OCI-LY7 (cell line): ENCODE data around the gene QSOX1. TPM values are rescaled to one million over a fixed set of nuclear protein-coding genes. Genes with fewer than 3 reads are reported as not detected.

Source experiments
- BruUV-seq: library from RNA; stranded (reverse); fragments of 400-500 nt; replicated peaks from 2 replicates; lab custom pipeline; 2021; lab: Mats Ljungman, UMichigan
- CTCF ChIA-PET: fragments of 300-600 bp; sonication (Branson Sonifier 250); formaldehyde crosslinking; loops from one replicate; lab custom pipeline; 2022; ENCODE audit warnings: antibody characterized with exemption; ENCODE audit not compliant: unreplicated experiment; lab: Charles Lee
- POLR2A ChIA-PET: fragments of 300-600 bp; sonication (Branson Sonifier 250); formaldehyde crosslinking; loops from one replicate; lab custom pipeline; 2022; ENCODE audit warnings: antibody characterized with exemption; lab: Charles Lee
- DNase-seq: peaks from one replicate; pipeline ENCODE4 v3.0.0-alpha.2; 2015; ENCODE audit warnings: low spot score
- H2AFZ ChIP-seq: fragments of 200-600 bp; sonication (generic), shearing (Covaris generic); 2 replicates; pipeline ENCODE4 v1.6.1; 2014; ENCODE audit warnings: mild to moderate bottlenecking, antibody characterized with exemption, low read length, moderate library complexity
- H3K27ac ChIP-seq: fragments of 200-600 bp; sonication (generic); 2 replicates; pipeline ENCODE4 v1.5.1; 2014; ENCODE audit warnings: mixed run types, low read depth, mild to moderate bottlenecking, moderate library complexity, low read length, inconsistent platforms; ENCODE audit not compliant: poor library complexity, severe bottlenecking
- H3K36me3 ChIP-seq: fragments of 200-600 bp; sonication (generic); 2 replicates; pipeline ENCODE4 v1.6.1; 2014; ENCODE audit warnings: mild to moderate bottlenecking, antibody characterized with exemption, low read length, moderate library complexity, mixed read lengths; ENCODE audit not compliant: insufficient read depth
- H3K4me1 ChIP-seq: fragments of 200-600 bp; sonication (generic); 2 replicates; pipeline ENCODE4 v1.5.1; 2014; ENCODE audit warnings: mild to moderate bottlenecking, low read length; ENCODE audit not compliant: insufficient read depth, poor library complexity, severe bottlenecking
- H3K4me2 ChIP-seq: fragments of 200-600 bp; sonication (generic); 2 replicates; pipeline ENCODE4 v1.6.1; 2014; ENCODE audit warnings: mild to moderate bottlenecking, low read length
- H3K4me3 ChIP-seq: fragments of 200-600 bp; sonication (generic); 2 replicates; pipeline ENCODE4 v1.5.1; 2014; ENCODE audit warnings: mild to moderate bottlenecking, low read depth, low read length; ENCODE audit not compliant: poor library complexity, severe bottlenecking
- H3K79me2 ChIP-seq: fragments of 200-600 bp; sonication (generic); 2 replicates; pipeline ENCODE4 v1.6.1; 2016; ENCODE audit warnings: low read depth, mild to moderate bottlenecking, low read length, moderate library complexity, mixed read lengths; ENCODE audit not compliant: insufficient read depth
- H3K9me2 ChIP-seq: fragments of 200-600 bp; sonication (generic); 2 replicates; pipeline ENCODE4 v1.6.1; 2016; ENCODE audit warnings: mild to moderate bottlenecking, low read length, mixed read lengths; ENCODE audit not compliant: insufficient read depth
- H3K9me3 ChIP-seq: fragments of 200-600 bp; sonication (generic); 2 replicates; pipeline ENCODE4 v1.6.1; 2014; ENCODE audit warnings: mild to moderate bottlenecking, mixed run types, low read length, mixed read lengths
- H4K20me1 ChIP-seq: fragments of 200-600 bp; sonication (generic); 2 replicates; pipeline ENCODE4 v1.6.1; 2014; ENCODE audit warnings: mild to moderate bottlenecking, antibody characterized with exemption, low read length, moderate library complexity, mixed read lengths; ENCODE audit not compliant: insufficient read depth
- CTCF ChIP-seq: fragments of 200-600 bp; sonication (generic); conservative IDR thresholded peaks from 2 replicates; pipeline ENCODE4 v1.5.1; 2014; ENCODE audit warnings: mild to moderate bottlenecking, antibody characterized with exemption, low read length, moderate library complexity, mixed read lengths
- EZH2phosphoT487 ChIP-seq: fragments of 200-600 bp; sonication (generic); IDR thresholded peaks from 2 replicates; pipeline ENCODE4 v1.6.1; 2018; ENCODE audit warnings: low read depth, borderline replicate concordance, mild to moderate bottlenecking, mixed run types, antibody characterized with exemption, low read length, moderate library complexity, mixed read lengths
- intact Hi-C: fragments of 100-400 bp; cut with micrococcal nuclease; formaldehyde crosslinking; loops from one replicate; pipeline ENCODE4 v1.10.0; 2022; ENCODE audit not compliant: unreplicated experiment
- total RNA-seq, 2 experiments: library from RNA; depleted of rRNA in 1 of 2; stranded (reverse); fragments of >200 nt in 1 of 2; shearing (Covaris generic) in 1 of 2; gene quantifications; 2 replicates each; pipeline ENCODE4 v1.2.3, GENCODE V29; 2014 to 2022

The QSOX1 gene
- total RNA-seq, 2 experiments from 2014 or later: 8.4 to 23.6 TPM

- no TSS peak for BruUV-seq
These were observed 18.2 kb upstream of the QSOX1 start for GRCh38 chr1:180136331-180136967.

DNA sequence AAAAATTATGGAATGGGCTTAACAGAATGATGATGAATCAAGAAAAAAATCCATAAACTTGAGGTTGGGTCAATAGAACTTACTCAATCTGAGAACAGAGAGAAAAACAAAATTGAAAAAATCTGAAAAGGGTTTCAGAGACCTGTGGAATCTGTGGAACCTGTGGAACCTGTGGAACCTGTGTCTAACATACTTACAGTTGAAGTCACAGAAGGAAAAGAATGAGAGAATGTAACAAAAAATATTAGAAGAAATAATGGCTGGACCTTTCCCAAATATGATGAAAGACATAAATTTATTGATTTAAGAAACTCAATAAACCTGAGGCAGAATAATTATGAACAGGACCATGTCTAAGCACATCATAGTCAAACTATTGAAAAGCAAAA is 17.7 kb upstream of the QSOX1 start:
- Histone ChIP-seq H3K9me2 (no peaks in the 10 kb centered on the region), H3K79me2 (no peaks in the 10 kb centered on the region), H3K27ac (no peak overlapping the region), H3K9me3 (no peaks in the 10 kb centered on the region), H3K36me3 (no peaks in the 10 kb centered on the region), H2AFZ (no peak overlapping the region), H3K4me2 (no peak overlapping the region), H3K4me3 (no peak overlapping the region), H3K4me1 (no peaks in the 10 kb centered on the region), H4K20me1 (no peaks in the 10 kb centered on the region)
- BruUV-seq: no TSS peak
- POLR2A ChIA-PET: no interaction called here
- CTCF ChIA-PET: no interaction called here
- intact Hi-C loops: no loop called here
- no peak for TF ChIP-seq EZH2phosphoT487
- TF ChIP-seq CTCF: no peak
- DNase-seq: no peak

More at GRCh38 chr1:180136331-180136967, 18.2 kb upstream of the QSOX1 start:
- no peak overlapping the region for H3K4me2 ChIP-seq
- no peaks in the 10 kb centered on the region for H3K9me3 ChIP-seq
- intact Hi-C loops: no loop called here
- no peaks in the 10 kb centered on the region for H3K79me2 ChIP-seq
- no peak overlapping the region for H3K4me3 ChIP-seq
- ChIA-PET CTCF (no interaction called here), POLR2A (no interaction called here)
- H4K20me1 ChIP-seq: no peaks in the 10 kb centered on the region
- H3K4me1 ChIP-seq: no peaks in the 10 kb centered on the region
- no peak overlapping the region for H2AFZ ChIP-seq
- no peak overlapping the region for H3K27ac ChIP-seq
- DNase-seq: no peak
- no peaks in the 10 kb centered on the region for H3K36me3 ChIP-seq
- H3K9me2 ChIP-seq: no peaks in the 10 kb centered on the region
- TF ChIP-seq EZH2phosphoT487: no peak
- no peak for TF ChIP-seq CTCF

- no TSS peak for BruUV-seq
- ChIA-PET CTCF (no interaction called here), POLR2A (no interaction called here)
- no peaks in the 10 kb centered on the region for H4K20me1 ChIP-seq
- no peak for DNase-seq
- H3K79me2 ChIP-seq: no peaks in the 10 kb centered on the region
- H3K9me3 ChIP-seq: no peaks in the 10 kb centered on the region
- no peaks in the 10 kb centered on the region for H3K36me3 ChIP-seq
- H2AFZ ChIP-seq: no peak overlapping the region
- no peak overlapping the region for H3K4me3 ChIP-seq
- H3K9me2 ChIP-seq: no peaks in the 10 kb centered on the region
- TF ChIP-seq EZH2phosphoT487 (no peak), CTCF (no peak)
- H3K4me1 ChIP-seq: no peaks in the 10 kb centered on the region
- H3K4me2 ChIP-seq: no peak overlapping the region
- H3K27ac ChIP-seq: no peak overlapping the region
- intact Hi-C loops: no loop called here
These were observed 16.9 kb upstream of the QSOX1 start for GRCh38 chr1:180137776-180138175.
